A549 (cell line): ENCODE measurements around the gene ZCCHC24. TPM values are rescaled to one million over a fixed set of nuclear protein-coding genes. Genes with fewer than 3 reads are reported as not detected.

Source experiments
- ATAC-seq, 2 experiments: fragments of 200-7000 bp in 1 of 2; fragments of >200 bp in 1 of 2; cut with Nextera tagmentation in 1 of 2; cut with Tn5 transposase in 1 of 2; 3 replicates each; pipeline versions ENCODE4 v1.8.0 to v1.9.1; 2018 to 2020; ENCODE audit warnings: mild to moderate bottlenecking in 1 of 2, moderate library complexity in 1 of 2
- CTCF ChIA-PET: fragments of 300-600 bp; sonication (Branson Sonifier 250); formaldehyde crosslinking; extraction: SDS; loops from one replicate; lab custom pipeline; 2021; ENCODE audit warnings: antibody characterized with exemption, inconsistent platforms; lab: Yijun Ruan, JAX
- POLR2A ChIA-PET: fragments of 350-600 bp; formaldehyde crosslinking; extraction: SDS; loops from one replicate; lab custom pipeline; 2021; ENCODE audit warnings: antibody characterized with exemption, inconsistent platforms; lab: Yijun Ruan, JAX
- DNase-seq, 2 experiments: peaks; one replicate each; pipeline versions ENCODE4 v3.0.0 to v3.0.0-alpha.2; 2011 to 2016; ENCODE audit warnings: low read depth in 1 of 2, low spot score in 1 of 2
- FAIRE-seq: peaks from 2 replicates; lab custom pipeline; 2011; peaks lifted over from hg19 to GRCh38; lab: Jason Lieb, UNC
- H3K27ac ChIP-seq, 2 experiments: fragments of >200 bp; sonication (Bioruptor Twin); formaldehyde crosslinking; 3 replicates each; pipeline ENCODE4 v1.5.1; 2016 to 2017
- H3K4me1 ChIP-seq: fragments of >200 bp; sonication (Bioruptor Twin); formaldehyde crosslinking; 3 replicates; pipeline ENCODE4 v1.6.1; 2016
- H3K4me2 ChIP-seq: fragments of >200 bp; sonication (Bioruptor Twin); formaldehyde crosslinking; 3 replicates; pipeline ENCODE4 v1.6.1; 2016
- H3K4me3 ChIP-seq: fragments of >200 bp; sonication (Bioruptor Twin); formaldehyde crosslinking; 3 replicates; pipeline ENCODE4 v1.5.1; 2016
- H3K9me3 ChIP-seq: fragments of >200 bp; sonication (Bioruptor Twin); formaldehyde crosslinking; 3 replicates; pipeline ENCODE4 v1.6.1; 2016
- BHLHE40 ChIP-seq: IDR thresholded peaks from 2 replicates; pipeline ENCODE4 v1.6.1; 2012; ENCODE audit warnings: low read depth, low read length, inconsistent platforms
- EHF ChIP-seq: fragments of 250-450 bp; sonication (Bioruptor Pico); IDR thresholded peaks from 2 replicates; pipeline ENCODE4 v1.5.0; 2020; ENCODE audit warnings: mild to moderate bottlenecking
- ELK1 ChIP-seq: fragments of 150-350 bp; IDR thresholded peaks from 2 replicates; pipeline ENCODE4 v1.6.1; 2014; ENCODE audit warnings: low read depth, mild to moderate bottlenecking, low read length
- EP300 ChIP-seq, 2 experiments: fragments of >200 bp; sonication (Bioruptor Twin); formaldehyde crosslinking; IDR thresholded peaks; 2 replicates in 1 of 2; 3 replicates in 1 of 2; pipeline ENCODE4 v1.6.1; 2016 to 2017
- HDAC2 ChIP-seq: fragments of 200-600 bp; sonication (generic); IDR thresholded peaks from 2 replicates; pipeline ENCODE4 v1.6.1; 2016
- HMGXB4 ChIP-seq: fragments of 250-450 bp; sonication (Bioruptor Pico); IDR thresholded peaks from 2 replicates; pipeline ENCODE4 v1.5.0; 2021; ENCODE audit warnings: mild to moderate bottlenecking, moderate library complexity, borderline replicate concordance
- MAFK ChIP-seq: fragments of 450-650 bp; IDR thresholded peaks from 2 replicates; pipeline ENCODE4 v1.6.1; 2014; ENCODE audit not compliant: partially characterized antibody
- MAZ ChIP-seq: fragments of 150-350 bp; IDR thresholded peaks from 2 replicates; pipeline ENCODE4 v1.6.1; 2014; ENCODE audit warnings: antibody characterized with exemption, low read depth, low read length, borderline replicate concordance
- NR3C1 ChIP-seq: fragments of >200 bp; sonication (Bioruptor Twin); formaldehyde crosslinking; IDR thresholded peaks from 3 replicates; pipeline ENCODE4 v1.6.1; 2017
- PBX3 ChIP-seq: IDR thresholded peaks from 2 replicates; pipeline ENCODE4 v1.6.1; 2012
- PHF8 ChIP-seq: fragments of 200-600 bp; sonication (generic); IDR thresholded peaks from 2 replicates; pipeline ENCODE4 v1.6.1; 2016; ENCODE audit warnings: low read depth, mild to moderate bottlenecking, antibody characterized with exemption, moderate library complexity, borderline replicate concordance
- POLR2A ChIP-seq: IDR thresholded peaks from 2 replicates; pipeline ENCODE4 v1.6.1; 2012; ENCODE audit warnings: mild to moderate bottlenecking, low read length
- POLR2AphosphoS2 ChIP-seq: conservative IDR thresholded peaks from 2 replicates; pipeline ENCODE4 v1.6.1; 2012; ENCODE audit warnings: low read length, improper control_type of control experiment, inconsistent platforms
- RAD21 ChIP-seq, 2 experiments: fragments of >200 bp in 1 of 2; sonication (Bioruptor Twin) in 1 of 2; formaldehyde crosslinking in 1 of 2; IDR thresholded peaks in 1 of 2; conservative IDR thresholded peaks in 1 of 2; 2 replicates in 1 of 2; 3 replicates in 1 of 2; pipeline ENCODE4 v1.6.1; 2012 to 2018; ENCODE audit warnings: inconsistent platforms in 1 of 2
- RNF2 ChIP-seq: fragments of 200-600 bp; sonication (generic); IDR thresholded peaks from 2 replicates; pipeline ENCODE4 v1.6.1; 2016; ENCODE audit warnings: low read depth, mild to moderate bottlenecking, antibody characterized with exemption, moderate library complexity, borderline replicate concordance
- SREBF2 ChIP-seq: fragments of 450-650 bp; IDR thresholded peaks from 2 replicates; pipeline ENCODE4 v1.6.1; 2014; ENCODE audit warnings: mild to moderate bottlenecking, moderate library complexity
- TP53 ChIP-seq: fragments of 250-450 bp; sonication (Bioruptor Pico); IDR thresholded peaks from 2 replicates; pipeline ENCODE4 v1.5.0; 2021; ENCODE audit warnings: mild to moderate bottlenecking, moderate library complexity
- ZFP36 ChIP-seq: fragments of 450-650 bp; IDR thresholded peaks from 2 replicates; pipeline ENCODE4 v1.6.1; 2014; ENCODE audit warnings: borderline replicate concordance; ENCODE audit not compliant: partially characterized antibody
- ZSCAN20 ChIP-seq: fragments of 250-450 bp; sonication (Bioruptor Pico); IDR thresholded peaks from 2 replicates; pipeline ENCODE4 v1.8.0; 2022; ENCODE audit warnings: mild to moderate bottlenecking, moderate library complexity
- WGBS: methylation state at CpG from one replicate; pipeline ENCODE4 v1.1.6; 2017; ENCODE audit errors: missing lambda C conversion rate; 5-methylcytosine and 5-hydroxymethylcytosine counted together
- polyA plus RNA-seq, 4 experiments: library from polyadenylated mRNA; depleted of rRNA in 3 of 4; stranded (reverse); fragments of >200 nt; fragmentation: RNase III in 1 of 4; extraction: RNeasy Plus Mini Kit Qiagen cat#74134 plus additional on column Dnase treatment in 1 of 4; gene quantifications; 2 replicates in 3 of 4; 3 replicates in 1 of 4; pipeline ENCODE4 v1.2.3, GENCODE V29; 2011 to 2017

Gene ZCCHC24
- polyA plus RNA-seq, 2 of the 4 experiments (the other 2 are of a cell fraction) = 2.4 to 4.2 TPM

GRCh38 chr10:79430325-79430905 is 15.0 kb downstream of the ZCCHC24 start (continued):
- TF ChIP-seq PHF8 = no peak
- no peak for TF ChIP-seq SREBF2
- no peak for TF ChIP-seq PBX3
- TF ChIP-seq ELK1 = no peak
- TF ChIP-seq TP53 (CRISPR knock-in tag) = no peak

GRCh38 chr10:79429751-79430150 is 15.7 kb downstream of the ZCCHC24 start:
- Histone ChIP-seq H3K27ac (no peak overlapping the region), H3K4me2 (no peak overlapping the region), H3K4me1 (peaks cover 1% of the 10 kb centered on the region; the same call in 1 of the 3 replicates), H3K4me3 (no peak overlapping the region), H3K9me3 (no peaks in the 10 kb centered on the region)
- DNase-seq (no peak), ATAC-seq (no peak), FAIRE-seq (no peak)
- TF ChIP-seq MAZ (no peak), NR3C1 (no peak), SREBF2 (no peak), POLR2A (no peak), EHF (CRISPR knock-in tag) (no peak), ZSCAN20 (no peak), EP300 (IDR thresholded peaks at IDR 0.05) (no peak), RNF2 (no peak)
- ChIA-PET POLR2A (no interaction called here), CTCF (interaction anchor here (0.6 to 1.4 kb wide), 4 partner anchors 12 to 242 kb away, joined by 3 to 5 read pairs (median 3); no protein-coding TSS in a partner anchor)
- WGBS = 94% methylated on average over 4 of the region's 4 CpGs

GRCh38 chr10:79427965-79428364 is 17.5 kb downstream of the ZCCHC24 start:
- no peaks in the 10 kb centered on the region for H3K4me1 ChIP-seq
- ATAC-seq = no peak
- H3K4me2 ChIP-seq = no peak overlapping the region
- ChIA-PET POLR2A (no interaction called here), CTCF (no interaction called here)
- no peak for TF ChIP-seq BHLHE40
- no peak for TF ChIP-seq ZSCAN20
- no peak for TF ChIP-seq RAD21 (conservative IDR thresholded peaks at IDR 0.05 in 1 of 2, IDR thresholded peaks at IDR 0.05 in 1 of 2)
- TF ChIP-seq MAFK = no peak
- no peak for TF ChIP-seq ZFP36
- no peak for TF ChIP-seq HMGXB4 (CRISPR knock-in tag)
- no peak overlapping the region for H3K4me3 ChIP-seq
- H3K27ac ChIP-seq = no peak overlapping the region
- no peak for FAIRE-seq
- DNase-seq = no peak
- no peaks in the 10 kb centered on the region for H3K9me3 ChIP-seq
- 81% methylated on average over 3 of the region's 3 CpGs for WGBS

- H3K27ac ChIP-seq = no peak overlapping the region
- DNase-seq (no peak), FAIRE-seq (no peak), ATAC-seq (no peak)
- TF ChIP-seq POLR2A (no peak), HDAC2 (no peak), POLR2AphosphoS2 (no peak)
- no peaks in the 10 kb centered on the region for H3K9me3 ChIP-seq
- ChIA-PET CTCF (interaction anchor here (0.6 to 1.5 kb wide), 5 partner anchors 17 to 78 kb away, joined by 3 to 5 read pairs (median 3); no protein-coding TSS in a partner anchor), POLR2A (interaction anchor here (0.8 kb wide), 1 partner anchor 14 kb away, joined by 3 read pairs; no protein-coding TSS in a partner anchor)
- H3K4me1 ChIP-seq = no peaks in the 10 kb centered on the region
- H3K4me2 ChIP-seq = no peak overlapping the region
- whole genome bisulfite sequencing = 81% methylated on average over 4 of the region's 5 CpGs
- H3K4me3 ChIP-seq = no peak overlapping the region
These were observed 20.3 kb downstream of the ZCCHC24 start for GRCh38 chr10:79425074-79425532.
